HL-60 (cell line): ENCODE results near the gene TBC1D22A.

Experiments
- POLR2AphosphoS5 ChIP-seq: IDR thresholded peaks from 2 replicates; pipeline ENCODE4 v1.6.1; 2012; ENCODE audit warnings: low read depth
- SPI1 ChIP-seq: IDR thresholded peaks from 2 replicates; pipeline ENCODE4 v1.6.1; 2012; ENCODE audit warnings: low read depth, mild to moderate bottlenecking, borderline replicate concordance
- TF ChIP-seq, protein P1 (sequence below): IDR thresholded peaks from one replicate; pipeline ENCODE4 v1.5.1; 2011; ENCODE audit warnings: low read length, control low read depth, inconsistent platforms; ENCODE audit not compliant: insufficient read depth
- TF ChIP-seq, protein P2 (sequence below): IDR thresholded peaks from 2 replicates; pipeline ENCODE4 v1.6.1; 2012; ENCODE audit warnings: low read depth; ENCODE audit not compliant: insufficient replicate concordance

DNA sequence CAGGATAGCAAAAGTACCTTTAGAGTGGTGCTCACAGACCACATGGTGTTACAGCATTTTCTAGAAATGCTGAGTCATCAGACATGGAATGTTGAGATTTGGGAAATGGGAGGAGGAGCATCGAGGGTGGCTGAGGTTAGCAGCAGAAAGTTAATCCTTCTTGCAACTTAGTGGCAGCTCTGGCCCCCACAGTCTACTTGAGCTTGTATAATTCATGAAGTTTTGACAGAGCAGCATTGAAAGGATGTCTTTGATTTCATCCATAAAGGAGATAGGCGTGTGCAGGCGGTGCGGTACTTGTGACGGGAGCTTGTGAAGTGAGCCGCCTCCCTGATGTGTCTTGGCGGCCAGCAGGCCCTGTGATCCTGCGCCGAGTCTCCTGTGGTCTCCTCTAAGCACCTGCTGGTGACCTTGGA lies 330.5 kb downstream of the TBC1D22A start:
- TF ChIP-seq, protein P1, sequence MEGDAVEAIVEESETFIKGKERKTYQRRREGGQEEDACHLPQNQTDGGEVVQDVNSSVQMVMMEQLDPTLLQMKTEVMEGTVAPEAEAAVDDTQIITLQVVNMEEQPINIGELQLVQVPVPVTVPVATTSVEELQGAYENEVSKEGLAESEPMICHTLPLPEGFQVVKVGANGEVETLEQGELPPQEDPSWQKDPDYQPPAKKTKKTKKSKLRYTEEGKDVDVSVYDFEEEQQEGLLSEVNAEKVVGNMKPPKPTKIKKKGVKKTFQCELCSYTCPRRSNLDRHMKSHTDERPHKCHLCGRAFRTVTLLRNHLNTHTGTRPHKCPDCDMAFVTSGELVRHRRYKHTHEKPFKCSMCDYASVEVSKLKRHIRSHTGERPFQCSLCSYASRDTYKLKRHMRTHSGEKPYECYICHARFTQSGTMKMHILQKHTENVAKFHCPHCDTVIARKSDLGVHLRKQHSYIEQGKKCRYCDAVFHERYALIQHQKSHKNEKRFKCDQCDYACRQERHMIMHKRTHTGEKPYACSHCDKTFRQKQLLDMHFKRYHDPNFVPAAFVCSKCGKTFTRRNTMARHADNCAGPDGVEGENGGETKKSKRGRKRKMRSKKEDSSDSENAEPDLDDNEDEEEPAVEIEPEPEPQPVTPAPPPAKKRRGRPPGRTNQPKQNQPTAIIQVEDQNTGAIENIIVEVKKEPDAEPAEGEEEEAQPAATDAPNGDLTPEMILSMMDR: no peak
- no peak for TF ChIP-seq POLR2AphosphoS5
- TF ChIP-seq SPI1: no peak
- TF ChIP-seq, protein P2, sequence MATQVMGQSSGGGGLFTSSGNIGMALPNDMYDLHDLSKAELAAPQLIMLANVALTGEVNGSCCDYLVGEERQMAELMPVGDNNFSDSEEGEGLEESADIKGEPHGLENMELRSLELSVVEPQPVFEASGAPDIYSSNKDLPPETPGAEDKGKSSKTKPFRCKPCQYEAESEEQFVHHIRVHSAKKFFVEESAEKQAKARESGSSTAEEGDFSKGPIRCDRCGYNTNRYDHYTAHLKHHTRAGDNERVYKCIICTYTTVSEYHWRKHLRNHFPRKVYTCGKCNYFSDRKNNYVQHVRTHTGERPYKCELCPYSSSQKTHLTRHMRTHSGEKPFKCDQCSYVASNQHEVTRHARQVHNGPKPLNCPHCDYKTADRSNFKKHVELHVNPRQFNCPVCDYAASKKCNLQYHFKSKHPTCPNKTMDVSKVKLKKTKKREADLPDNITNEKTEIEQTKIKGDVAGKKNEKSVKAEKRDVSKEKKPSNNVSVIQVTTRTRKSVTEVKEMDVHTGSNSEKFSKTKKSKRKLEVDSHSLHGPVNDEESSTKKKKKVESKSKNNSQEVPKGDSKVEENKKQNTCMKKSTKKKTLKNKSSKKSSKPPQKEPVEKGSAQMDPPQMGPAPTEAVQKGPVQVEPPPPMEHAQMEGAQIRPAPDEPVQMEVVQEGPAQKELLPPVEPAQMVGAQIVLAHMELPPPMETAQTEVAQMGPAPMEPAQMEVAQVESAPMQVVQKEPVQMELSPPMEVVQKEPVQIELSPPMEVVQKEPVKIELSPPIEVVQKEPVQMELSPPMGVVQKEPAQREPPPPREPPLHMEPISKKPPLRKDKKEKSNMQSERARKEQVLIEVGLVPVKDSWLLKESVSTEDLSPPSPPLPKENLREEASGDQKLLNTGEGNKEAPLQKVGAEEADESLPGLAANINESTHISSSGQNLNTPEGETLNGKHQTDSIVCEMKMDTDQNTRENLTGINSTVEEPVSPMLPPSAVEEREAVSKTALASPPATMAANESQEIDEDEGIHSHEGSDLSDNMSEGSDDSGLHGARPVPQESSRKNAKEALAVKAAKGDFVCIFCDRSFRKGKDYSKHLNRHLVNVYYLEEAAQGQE: no peak
